DOHH2 (cell line): ENCODE results near the gene FOXN4.

ENCODE experiments used
- EZH2phosphoT487 ChIP-seq: fragments of 200-600 bp; sonication (generic); IDR thresholded peaks from 2 replicates; pipeline ENCODE4 v1.6.1; 2017; ENCODE audit warnings: borderline replicate concordance, mild to moderate bottlenecking, antibody characterized with exemption, low read length, moderate library complexity, mixed read lengths
- TF ChIP-seq, protein P1 (sequence below): fragments of 200-600 bp; sonication (generic); IDR thresholded peaks from one replicate; pipeline ENCODE4 v1.5.1; 2014; ENCODE audit warnings: antibody characterized with exemption, mild to moderate bottlenecking, low read depth, low read length; ENCODE audit not compliant: poor library complexity, severe bottlenecking

DNA sequence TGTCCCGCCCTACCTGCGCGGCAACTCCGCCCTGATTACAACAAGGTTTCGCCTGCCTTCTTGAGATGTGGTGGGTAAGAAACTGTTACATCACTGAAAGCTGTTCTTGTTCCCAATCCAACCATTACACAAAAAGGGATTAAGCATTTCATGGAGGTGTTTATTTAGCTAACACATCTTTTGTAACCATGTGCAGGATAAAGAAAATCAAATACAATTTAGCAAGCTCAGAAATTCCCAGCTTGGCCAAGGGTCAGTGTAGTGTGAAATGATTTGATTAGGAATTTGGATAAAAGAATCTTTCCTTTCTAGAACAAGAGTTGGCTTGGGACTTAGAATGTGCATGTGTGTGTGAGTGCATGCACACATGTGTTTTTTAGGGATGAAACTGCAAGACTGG, 6.3 kb downstream of the FOXN4 start:
- TF ChIP-seq, protein P1, sequence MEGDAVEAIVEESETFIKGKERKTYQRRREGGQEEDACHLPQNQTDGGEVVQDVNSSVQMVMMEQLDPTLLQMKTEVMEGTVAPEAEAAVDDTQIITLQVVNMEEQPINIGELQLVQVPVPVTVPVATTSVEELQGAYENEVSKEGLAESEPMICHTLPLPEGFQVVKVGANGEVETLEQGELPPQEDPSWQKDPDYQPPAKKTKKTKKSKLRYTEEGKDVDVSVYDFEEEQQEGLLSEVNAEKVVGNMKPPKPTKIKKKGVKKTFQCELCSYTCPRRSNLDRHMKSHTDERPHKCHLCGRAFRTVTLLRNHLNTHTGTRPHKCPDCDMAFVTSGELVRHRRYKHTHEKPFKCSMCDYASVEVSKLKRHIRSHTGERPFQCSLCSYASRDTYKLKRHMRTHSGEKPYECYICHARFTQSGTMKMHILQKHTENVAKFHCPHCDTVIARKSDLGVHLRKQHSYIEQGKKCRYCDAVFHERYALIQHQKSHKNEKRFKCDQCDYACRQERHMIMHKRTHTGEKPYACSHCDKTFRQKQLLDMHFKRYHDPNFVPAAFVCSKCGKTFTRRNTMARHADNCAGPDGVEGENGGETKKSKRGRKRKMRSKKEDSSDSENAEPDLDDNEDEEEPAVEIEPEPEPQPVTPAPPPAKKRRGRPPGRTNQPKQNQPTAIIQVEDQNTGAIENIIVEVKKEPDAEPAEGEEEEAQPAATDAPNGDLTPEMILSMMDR = no peak
- no peak for TF ChIP-seq EZH2phosphoT487
